GM18526 (cell line): ENCODE measurements around the gene ACTN1.
A peak's percentile ranks its signal among the peaks of the same experiment; 100 is the strongest.

ENCODE experiments used
- POLR2A ChIP-seq: IDR thresholded peaks from 3 replicates; pipeline ENCODE4 v1.6.1; 2011; ENCODE audit not compliant: insufficient read length; ENCODE audit errors: extremely low read depth

ACTN1 gene

GRCh38 chr14:68979021-68979721 lies at the start of gene ACTN1:
TSS of gene ACTN1 (minus strand) at chr14:68979302. CDS start at chr14:68979056, 246 bp downstream.
- peak; percentile 58 for TF ChIP-seq POLR2A

- TF ChIP-seq POLR2A, result no peak
These were observed 48.3 kb upstream of the ACTN1 start for GRCh38 chr14:69027242-69027913.

DNA sequence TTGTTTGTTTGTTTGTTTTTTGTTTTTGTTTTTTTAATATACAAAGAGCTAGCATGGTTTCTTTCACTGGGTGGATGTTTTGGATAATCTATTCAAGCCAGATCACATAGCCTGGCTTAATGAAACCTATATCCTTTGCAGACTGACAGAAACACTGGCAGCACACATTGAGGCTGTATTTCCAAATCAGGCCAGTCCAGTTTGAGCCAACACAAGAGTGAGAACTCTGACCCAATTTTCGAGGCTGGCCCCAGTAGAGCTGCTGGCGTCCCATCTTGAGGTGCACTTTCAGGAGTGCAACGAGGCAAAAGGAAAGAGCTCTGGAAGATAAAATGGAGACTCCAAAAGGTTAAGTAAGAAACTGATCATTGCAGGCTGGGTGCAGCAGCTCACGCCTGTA lies 43.9 kb upstream of the ACTN1 start:
- no peak for TF ChIP-seq POLR2A

- TF ChIP-seq POLR2A, result no peak
These were observed 38.6 kb upstream of the ACTN1 start for GRCh38 chr14:69017706-69018105.

DNA sequence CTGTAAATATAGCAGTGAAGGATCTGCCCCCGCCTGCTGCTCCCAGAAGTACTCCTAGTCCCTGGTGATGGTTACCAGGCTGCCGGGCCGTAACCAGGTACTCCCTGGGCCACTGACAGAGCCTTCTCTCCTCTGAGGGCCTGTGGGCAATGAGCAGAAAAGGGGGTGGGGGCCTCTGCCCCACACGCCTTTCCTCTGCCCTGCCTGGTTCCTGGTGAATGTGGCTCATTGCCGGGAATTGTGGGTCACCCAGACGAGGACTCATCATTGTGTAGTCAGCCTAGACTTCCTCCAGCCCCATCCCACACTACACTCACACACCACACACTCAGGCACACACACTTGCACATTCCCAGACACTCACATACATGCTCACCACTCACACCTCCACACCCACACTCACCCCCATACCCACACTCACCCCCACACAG lies 35.7 kb upstream of the ACTN1 start:
- TF ChIP-seq POLR2A, result no peak

- TF ChIP-seq POLR2A, result no peak
These were observed 35.1 kb upstream of the ACTN1 start for GRCh38 chr14:69013943-69014782.

- TF ChIP-seq POLR2A, result no peak
These were observed 33.3 kb upstream of the ACTN1 start for GRCh38 chr14:69012256-69012953.

GRCh38 chr14:69010648-69011047 lies 31.5 kb upstream of the ACTN1 start:
- no peak for TF ChIP-seq POLR2A

DNA sequence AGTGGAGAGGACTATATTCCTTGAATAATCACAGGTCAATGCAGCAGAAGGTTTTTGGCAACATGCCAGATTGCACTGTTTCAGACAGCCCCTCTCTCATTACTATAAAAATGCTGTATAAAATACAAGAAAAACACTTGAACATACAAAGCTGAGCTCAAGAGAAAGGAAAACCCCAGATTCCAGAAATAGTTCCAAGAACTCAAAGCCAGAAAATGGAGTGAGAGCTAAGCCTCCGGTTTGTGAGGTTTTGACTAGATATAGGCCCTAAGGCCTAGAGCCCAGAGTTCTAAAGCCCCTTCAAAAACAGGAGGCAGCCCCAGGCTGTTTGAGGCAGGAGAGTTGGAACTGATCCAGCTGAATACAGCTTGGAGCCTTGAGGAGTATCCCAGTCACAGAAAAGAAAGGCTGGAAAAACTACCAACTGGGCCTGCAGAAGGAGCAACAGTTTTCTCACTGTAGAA lies 29.4 kb upstream of the ACTN1 start:
- no peak for TF ChIP-seq POLR2A

- TF ChIP-seq POLR2A, result no peak
These were observed 27.2 kb upstream of the ACTN1 start for GRCh38 chr14:69006346-69006745.

DNA sequence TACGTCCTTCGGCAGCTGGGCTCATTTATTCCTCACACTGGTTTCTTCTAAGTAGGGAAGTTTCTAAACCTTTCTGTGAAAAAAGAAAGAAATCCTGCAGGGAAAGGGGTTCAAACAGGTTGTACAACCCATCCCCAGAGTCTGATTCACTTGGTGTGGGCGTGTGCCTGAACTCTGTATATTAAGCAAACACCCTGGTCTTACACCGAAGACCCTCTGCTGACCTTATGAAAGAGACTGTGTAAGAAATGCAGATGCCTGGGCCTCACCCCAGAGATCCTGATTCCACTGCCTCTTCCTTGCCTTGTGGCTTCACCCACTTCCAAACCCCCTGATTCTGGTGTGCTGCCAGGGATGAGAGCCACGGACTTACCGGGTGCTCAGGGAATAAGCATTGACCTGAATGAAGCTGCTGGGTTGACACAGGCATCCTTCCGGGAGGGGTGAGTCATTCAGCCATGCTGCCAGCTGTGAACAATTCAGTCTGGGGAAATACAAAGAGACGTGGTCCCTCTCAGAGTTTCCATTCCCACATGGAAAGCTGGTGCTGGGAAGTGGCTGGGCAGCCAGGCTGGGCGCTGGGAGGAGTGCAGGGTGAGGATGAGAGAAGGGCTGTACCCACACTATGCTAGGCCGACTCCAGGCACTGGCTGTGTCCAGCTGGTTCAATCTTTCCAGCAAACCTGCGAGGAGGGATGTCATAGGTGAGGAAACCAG lies 26.5 kb upstream of the ACTN1 start:
- no peak for TF ChIP-seq POLR2A

GRCh38 chr14:69004731-69005431 lies 25.8 kb upstream of the ACTN1 start:
- TF ChIP-seq POLR2A, result no peak

DNA sequence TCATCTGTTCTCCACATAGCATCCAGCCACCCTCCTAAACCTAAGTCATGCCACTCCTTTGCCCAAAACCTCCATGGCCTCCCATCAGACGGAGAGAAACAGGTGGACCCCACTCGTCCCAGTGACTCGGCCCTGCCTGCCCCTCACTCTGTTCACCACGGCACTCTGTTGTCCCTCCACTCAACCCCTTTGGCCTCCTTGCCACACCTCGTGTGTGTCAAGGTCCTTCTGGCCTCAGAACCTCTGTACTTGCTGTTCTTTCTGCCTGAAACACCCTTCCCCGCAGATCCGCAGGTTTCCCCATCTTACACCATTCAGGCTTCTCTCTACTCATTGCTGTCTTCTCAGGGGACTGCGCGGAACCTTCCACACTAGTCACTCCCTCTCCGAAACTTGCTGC lies 24.5 kb upstream of the ACTN1 start:
- no peak for TF ChIP-seq POLR2A

- no peak for TF ChIP-seq POLR2A
These were observed 23.0 kb upstream of the ACTN1 start for GRCh38 chr14:69002069-69002468.
